Hematopoietic multipotent progenitor cell treated with erythropoietin and hydrocortisone succinate and interleukin-3 and kit ligand, for 4 days (in vitro differentiated cells): ENCODE results near the gene MRPL45.

Source experiments
- DNase-seq: peaks from one replicate; pipeline ENCODE4 v3.0.0-alpha.2; 2015

MRPL45 gene

DNA sequence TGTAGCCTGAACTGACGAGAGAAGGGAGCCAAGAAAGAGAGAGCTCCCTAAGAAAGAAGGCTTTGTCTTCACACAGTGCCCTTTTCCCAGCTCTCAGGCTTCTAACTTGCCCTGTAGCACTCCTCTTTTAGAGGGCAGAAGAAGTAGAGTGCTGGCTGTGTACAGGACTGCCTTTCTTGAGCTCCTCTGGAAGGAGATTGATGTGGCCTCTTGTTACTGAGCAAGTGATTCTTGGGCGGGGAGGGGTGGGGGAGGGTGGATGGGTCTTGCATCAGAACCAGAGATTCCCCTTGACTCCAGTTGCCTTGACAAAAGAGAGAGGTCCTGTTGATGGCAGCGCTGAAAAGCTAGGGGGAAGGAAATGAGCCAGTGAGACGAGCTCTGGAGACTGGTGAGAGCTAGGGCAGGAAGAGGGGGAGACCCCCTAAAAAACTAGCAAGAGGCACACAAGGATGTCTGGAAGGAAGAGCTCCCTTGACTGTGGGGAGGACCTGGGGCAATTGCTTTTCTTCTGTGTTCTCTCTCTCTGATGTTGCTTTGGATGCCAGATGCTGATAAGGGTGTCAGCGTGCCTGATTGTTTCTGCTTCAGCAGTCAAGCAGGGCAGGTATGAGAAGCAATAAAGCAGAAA lies 28.4 kb downstream of the MRPL45 start:
- peak; percentile 20 for DNase-seq

DNA sequence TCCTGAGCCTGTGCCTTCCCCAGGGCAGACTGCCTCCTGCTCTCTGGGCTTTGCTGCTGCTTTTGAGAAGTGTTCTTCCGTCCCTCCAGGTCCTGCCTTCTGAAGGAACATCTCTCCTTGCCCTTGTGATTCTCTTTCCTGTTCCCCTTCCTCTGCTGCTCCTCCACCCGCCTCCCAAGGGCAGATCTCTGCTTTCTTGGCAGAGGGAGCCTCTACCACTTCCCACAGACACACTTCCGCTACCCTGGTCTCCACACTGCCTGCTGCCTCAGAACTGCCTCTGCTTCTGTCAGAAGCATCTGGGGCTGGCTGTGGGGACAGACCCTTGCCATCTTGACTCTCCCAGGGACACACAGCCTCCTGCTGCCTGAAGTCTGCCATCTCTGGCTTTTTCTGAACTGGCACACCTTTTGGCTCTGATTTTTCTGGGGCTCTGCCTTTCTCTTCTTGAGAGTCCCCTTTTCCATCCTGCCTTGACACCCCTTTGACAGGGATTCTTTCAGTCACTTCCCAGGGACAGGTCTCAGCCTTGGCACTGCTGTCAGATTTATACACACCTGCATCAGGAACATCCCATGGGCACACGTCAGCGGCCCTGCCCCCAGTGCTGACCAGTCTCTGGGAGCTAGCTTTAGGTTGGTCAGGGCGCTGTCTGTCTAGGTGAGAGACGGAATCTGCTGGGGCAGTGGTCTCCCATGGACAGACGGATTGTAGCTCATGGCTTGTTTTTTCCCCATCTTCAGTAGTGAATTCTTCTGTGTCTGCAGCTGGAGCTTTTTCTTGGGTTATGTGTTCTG lies 30.2 kb downstream of the MRPL45 start:
- DNase-seq, result peak; percentile 71

DNA sequence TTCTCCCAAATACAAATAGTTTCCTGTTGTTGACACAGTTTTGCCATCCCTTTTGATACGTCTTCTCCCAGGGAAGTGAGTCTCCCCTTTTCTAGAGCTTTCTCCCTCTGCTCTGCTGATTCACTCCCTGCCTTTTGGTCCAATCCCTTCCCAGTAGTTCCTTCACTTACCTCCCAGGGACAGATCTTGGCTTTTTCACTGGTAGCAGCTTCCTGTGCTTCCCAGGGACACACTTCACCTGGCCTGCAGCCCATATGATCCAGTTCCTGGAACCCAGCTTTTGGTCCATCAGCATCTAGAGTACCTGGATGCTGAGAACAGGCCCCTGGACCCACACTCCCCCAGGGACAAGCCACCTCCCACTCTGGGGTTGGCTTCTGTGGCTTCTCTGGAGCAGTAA lies 31.0 kb downstream of the MRPL45 start:
- DNase-seq, result no peak

DNA sequence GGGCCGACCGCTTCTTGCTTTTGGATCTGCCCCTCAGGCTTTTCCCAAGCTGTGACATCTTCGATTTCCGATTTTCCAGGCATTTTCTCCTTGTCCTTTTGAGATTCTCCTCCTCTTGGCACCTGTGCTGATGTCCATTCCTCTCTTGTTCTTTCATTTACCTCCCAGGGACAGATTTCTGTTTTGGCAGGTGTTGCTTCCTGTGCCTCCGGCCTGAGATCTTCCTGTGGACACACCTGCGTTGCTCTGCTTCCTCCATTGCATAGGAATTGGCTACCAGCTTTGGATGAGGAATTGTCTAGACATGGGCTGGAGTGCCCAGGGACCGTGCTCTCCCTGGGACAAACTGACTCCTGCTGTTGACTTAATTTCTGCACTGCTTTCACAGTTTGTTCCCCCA lies 31.7 kb downstream of the MRPL45 start:
- DNase-seq, result no peak

DNA sequence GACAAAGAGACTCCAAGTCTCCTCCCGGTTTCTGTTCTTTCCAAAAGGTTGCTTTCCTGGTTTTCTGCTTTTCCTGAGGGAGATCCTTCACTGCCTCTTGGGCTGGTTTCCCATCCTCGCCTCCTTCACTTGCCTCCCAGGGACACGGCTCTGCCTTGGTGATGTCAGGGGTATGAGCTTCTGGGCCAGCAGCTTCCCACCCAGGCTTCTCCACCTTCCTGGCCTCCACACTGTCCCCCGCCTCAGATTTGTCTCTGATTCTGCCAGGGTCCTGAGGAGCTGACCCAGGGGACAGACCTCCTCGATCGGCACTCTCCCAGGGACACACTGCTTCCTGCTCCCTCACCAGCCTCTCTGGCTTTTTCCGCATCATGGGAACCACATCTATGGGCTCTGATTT lies 32.3 kb downstream of the MRPL45 start:
- DNase-seq, result no peak

DNA sequence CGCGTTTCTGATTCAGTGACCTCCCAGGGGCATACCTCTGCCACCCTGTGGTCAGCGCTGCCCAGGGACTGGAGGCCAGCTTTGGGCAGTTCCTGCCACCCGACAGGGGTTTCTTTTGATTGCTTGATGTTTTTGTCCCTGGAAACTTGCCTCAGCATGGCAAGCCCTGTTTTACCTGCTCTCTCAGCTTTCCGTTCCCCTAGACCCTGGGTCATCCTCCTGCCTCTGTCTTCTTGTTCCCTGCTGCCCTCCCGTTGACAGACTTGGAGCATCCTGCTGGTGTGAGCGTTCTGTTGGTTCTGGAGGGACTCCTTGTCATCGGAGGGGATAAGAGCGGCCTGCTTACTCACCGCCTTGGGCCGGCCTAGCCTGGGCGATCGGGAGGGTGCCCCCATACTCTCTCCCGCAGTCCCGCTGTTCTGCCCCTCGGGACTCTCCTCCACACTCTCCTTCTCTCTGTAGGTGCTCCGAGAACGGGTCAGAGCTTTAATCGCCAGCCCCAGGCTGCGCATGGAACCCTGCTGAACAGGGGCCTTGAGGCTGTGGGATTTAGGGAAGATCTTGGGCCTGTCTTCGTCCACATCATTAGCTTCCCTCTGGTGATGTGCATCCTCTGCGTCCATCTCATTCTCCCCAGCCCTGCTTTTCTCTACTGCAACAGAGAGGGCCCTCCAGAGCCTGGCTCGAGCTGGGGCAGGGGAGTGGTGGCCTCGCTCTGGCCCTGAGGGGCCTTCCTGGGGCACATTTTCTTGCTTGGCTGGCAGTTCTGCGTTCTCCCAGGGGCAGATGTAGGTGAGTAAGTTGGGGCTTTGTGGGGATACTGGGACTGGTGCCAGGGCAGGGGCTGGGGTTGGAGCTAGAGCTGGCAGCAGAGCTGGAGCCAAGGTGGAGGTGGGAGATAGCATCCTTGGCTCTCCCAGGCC lies 33.1 kb downstream of the MRPL45 start:
- DNase-seq, result no peak

DNA sequence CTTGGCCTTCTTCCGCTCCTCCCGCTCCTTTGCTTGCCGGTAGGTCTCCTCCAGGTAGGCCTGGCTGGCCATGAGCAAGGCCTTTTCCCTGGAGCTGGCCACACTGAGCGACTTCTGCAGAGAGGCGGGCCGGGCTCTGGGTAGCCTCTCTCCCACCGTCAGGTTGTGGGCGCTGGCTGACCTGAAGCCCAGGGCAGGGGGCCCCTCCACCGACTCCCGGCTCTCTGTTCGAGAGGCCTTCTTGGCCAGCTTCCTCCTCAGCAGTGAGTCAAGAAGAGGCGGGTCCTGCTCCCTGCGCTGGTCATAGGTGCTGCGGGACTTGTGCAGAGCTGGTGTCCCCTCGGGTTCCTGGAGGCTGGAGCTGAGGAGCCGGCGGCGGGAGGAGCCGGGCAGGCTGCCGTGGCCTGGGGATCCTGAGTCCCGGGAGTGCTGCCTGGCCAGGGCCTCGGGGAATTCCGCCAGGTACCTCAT lies 34.0 kb downstream of the MRPL45 start:
- no peak for DNase-seq

DNA sequence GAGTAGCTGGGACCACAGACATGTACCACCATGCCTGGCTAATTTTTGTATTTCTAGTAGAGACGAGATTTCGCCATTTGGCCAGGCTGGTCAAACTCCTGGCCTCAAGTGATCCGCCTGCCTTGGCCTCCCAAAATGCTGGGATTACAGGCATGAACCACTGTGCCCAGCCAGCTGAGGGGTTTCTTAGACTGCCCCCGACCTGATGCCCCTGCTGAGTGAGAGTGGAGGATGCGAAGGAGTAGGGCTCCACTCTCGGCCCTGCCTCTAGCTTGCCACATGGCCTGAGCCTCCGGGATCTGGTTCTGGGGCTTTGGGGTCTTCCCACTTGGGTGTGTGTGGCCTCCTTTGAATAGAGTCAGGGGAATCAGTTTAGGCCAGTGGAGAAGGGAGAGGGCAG lies 35.8 kb downstream of the MRPL45 start:
- no peak for DNase-seq

DNA sequence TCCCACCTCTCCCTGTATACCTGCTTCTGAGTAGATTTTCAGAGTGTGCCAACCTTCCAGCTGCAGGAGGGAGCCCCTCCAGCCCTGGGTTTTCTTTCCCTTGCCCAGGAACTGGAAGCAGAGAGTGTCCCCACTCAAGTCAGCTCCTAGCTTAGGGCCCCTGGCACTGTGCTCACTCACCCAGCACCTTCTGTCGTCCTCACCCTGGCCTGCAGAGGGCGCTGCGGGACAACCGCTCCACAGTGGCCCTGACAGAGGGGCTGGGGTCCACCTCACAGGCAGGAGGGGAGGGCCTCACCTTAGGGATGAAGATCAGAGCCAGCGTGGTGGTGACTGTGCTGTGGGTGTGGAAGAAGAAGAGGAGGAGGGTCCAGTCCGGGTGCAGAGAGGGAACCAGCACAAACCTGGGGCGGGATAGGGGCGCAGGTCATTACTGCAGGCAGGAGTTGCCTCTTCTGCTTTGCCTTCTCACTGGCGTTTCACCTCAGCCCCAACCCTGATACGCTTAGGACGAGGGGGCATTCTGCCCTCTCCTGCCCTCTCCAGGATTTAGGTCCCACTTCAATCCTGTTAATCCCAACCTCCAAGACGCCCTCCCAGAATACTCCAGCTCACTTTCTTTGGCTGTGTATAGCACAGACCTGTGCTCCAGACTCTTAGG lies 36.8 kb downstream of the MRPL45 start:
- peak; percentile 67 for DNase-seq

DNA sequence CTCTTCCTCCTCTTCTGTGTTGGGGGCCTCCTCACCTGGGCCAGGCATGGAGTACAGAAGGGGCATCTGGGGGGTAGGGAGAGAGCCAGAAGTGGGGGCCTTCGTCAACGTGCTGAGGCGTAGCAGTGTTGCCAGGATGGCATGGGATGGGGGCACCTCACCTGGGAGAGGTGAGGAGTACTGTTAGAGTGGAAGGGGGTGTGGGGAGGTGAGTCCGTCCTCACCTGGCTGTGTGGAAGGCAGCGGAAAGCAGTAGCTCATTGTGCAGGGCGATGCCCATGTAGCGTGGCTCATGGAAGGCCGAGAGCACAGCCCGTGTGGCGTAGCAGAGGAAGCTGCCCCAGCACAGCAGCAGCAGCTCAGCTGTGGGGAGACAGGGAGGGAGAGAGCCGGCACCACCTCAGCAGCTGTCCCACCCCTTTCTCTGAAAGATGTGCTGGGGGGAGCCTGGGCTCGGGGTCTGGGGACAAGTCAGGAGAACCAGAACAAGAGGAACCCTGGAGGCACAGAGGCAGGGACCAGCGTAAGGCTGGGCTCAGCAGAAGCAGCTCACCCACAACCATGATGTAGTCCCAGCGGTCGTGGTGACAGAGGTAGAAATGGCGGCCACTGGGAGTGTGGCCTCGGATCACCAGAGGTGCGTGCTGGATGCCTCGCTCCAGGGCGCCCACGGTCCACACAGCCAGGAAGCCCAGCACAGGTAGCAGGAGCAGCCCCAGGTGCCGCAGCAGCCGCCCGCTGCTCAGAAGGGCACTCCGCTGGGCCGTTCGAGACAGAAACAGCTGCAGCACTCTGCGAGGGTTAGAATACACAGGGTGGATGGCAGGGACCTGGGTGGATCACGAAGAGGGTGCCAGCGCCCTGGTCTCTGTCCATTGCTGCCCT lies 37.8 kb downstream of the MRPL45 start:
- no peak for DNase-seq

DNA sequence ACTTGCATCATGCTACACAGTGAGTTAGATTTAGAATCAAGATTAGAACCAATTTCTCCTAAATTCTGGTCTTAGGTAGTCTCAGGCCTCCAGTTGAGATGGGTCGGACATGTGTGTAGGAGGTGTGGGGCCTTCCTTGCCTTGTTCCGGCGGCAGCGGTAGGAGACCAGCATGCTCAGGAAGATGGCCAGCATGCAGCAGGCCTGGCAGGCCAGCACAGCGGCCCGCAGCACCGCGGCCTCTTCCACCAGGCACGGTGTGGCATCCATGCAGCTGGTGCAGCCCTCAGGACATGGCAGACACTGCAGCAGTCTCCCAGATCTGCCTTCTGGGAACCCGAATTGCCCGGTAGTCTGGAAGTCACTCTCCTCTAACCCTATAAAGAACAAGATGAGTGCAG lies 39.9 kb downstream of the MRPL45 start:
- no peak for DNase-seq

DNA sequence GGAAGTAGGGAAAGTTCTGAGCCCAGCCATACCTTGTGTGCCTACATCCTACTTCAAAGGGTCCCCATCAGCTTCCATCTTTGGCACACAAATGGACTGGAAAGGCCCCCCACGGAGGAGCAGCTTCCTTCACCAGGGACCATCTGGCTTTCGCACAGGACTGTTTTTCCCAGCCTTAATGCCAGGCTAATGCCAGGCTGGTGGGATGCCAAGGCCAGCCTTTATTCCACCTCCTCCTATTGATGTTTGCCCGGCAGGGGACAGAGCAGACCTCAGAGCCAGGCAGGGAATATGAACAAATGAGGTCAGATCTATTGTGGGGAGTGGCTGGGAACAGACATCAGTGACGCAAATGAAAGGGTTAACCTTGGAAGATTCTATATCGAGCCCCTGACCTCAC lies 41.1 kb downstream of the MRPL45 start:
- DNase-seq, result no peak

DNA sequence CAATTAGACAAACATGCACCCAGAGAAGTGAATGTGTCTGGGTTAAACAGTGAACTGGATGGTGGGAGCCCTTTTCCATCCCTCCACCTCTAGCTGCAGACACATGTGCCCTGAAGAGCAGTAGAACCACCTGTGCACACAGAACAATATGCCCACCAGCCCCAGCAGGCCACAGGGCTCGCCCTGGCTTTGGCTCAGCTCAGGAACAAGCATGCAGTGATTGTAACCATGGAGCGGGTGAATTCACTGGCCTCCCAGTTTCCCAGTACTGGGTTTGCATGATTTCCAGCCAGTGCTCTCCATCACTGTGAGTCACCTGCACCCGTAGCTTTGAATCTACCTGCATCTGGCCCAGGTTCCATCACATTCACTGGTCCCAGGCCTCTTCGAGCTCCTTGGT lies 41.6 kb downstream of the MRPL45 start:
- DNase-seq, result no peak

DNA sequence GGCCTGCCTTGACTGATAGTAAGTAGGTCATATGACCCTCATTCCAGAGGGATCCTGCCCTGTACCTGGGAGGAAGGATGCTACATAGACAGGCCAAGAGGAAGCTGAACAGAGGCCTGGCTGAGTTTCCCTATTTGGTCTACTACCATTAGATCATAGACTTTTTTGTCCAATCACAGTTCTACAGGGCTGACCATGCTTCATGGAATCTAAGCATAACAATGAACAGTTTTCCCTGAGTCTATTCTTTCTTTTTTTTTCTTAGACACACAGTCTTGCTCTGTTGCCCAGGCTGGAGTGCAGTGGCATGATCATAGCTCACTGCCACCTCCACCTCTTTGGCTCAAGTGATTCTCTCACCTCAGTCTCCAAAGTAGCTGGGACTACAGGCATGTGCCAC lies 42.9 kb downstream of the MRPL45 start:
- DNase-seq, result no peak

DNA sequence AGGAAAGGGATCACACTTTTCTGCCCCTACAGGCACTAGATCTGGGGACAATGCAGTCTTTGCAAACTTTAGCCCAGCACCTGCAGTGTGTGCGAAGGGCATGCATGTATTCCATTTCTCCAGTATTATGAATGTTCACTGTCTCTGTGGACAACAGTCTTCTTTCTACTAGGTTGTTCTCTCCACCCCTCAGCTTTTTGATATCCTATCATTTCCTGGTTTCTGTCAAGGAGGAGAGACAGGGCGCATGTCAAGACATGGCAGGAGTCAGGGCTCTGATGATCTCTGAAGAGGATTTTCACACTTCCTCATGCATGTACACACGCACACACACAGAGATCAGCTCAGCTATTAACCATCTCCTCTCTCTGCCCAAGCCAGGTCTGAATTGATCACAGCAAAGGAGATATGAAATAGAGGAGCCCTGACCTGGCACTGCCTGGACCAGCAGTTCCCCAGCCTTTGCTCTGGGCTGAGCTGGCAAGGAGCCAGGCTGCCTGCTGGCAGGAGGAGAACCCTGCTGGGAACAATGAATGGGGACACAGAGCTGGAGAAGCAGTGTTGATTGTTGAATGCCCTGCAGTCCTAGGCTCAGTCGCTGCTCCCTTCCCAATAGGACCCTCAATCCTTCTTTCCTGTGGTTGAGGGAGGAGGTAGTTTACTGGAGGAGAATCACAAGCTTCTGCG lies 44.2 kb downstream of the MRPL45 start:
- peak; percentile 44 for DNase-seq

DNA sequence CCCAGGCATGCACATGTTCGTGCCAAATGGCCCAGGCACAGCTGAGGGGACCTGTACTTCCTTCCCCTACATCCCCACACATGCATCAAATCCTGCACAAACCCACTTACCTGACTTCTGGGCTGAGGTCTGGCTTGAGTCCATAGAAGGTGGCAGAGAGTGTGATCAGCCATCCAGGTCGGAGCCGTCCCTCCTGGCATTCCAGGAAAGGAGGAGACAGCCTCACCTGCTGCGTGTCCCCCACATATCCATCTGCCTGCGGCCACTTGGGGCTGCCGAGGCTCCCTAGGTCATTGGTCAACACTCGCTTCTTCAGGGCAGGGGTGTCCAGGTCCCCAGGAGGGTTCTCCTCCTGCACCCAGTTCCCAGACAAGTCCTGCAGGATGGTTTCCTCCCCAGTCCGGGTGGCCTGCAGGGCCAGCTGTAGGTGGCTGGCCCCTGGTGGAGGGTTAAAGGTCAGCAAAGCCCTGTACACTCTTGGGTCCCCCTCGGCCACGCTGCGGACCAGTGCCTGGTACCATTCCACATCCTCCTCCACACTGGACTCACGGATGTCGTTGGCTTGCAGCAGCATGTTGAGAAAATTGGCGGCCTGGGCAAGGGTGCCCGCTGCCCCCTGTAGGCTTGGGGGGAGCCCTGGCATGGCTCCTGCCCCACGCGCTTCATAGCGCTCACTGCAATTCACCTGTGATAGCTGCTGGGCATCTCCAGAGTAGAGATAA lies 46.1 kb downstream of the MRPL45 start:
- no peak for DNase-seq

DNA sequence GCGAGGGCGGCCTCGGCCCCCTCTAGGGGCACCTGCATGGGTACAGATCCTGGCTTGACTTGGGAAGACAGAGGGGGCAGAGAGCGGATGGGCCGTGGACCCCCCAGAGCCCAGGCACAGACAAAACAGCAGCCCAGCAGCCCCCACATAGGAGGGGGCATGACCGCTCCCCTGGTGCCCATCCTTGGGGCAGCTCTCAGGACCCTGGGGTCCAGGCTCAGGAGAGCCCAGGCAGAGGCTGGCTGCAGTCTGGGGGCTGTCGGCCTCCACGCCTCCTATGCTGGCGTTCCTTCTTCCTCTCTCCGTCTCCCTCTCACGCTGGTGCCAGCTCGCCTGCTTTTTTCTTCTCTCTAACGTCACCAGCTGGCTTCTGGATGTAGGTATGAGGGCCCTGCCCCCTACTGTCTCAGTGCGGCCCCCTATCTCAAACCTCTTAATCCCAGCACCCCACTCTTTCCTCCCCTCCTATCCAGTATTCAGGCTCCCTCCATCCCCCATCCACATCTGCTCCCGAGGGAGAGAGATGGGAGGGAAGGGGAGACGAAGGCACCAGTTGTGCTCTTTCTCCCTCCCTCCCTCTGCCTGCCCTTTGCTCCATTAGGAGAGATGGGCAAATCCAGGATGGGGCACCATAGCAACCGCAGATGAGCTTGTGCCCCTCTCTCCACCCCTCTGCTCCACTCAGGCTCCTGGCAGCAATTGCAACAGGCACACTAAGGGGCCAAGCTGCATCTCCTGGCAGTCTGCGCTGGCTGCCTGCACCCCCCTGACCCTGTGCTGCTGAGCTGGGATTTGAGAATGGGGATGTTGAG lies 46.8 kb downstream of the MRPL45 start, which contains the start of gene GPR179:
Gene GPR179, minus strand, starts transcription at position 349 of the 812 bp plus-strand sequence. Its CDS starts 167 bp downstream, at position 182.
- DNase-seq, result no peak

DNA sequence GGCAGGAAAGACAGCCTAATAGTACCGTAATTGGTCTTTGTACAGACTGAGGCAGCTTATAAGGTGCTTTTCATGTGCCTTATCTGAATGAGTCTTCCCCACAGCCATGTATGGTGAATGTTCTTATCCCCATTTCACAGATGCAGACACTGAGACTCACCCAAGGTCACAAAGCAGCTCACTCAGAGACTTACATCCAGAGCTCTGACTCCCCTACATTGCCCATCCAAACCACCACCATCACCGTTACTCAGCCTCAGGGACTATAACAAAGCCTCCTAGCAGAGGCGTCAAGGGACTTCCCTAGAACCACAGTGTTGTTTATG lies 47.4 kb downstream of the MRPL45 start:
- DNase-seq, result no peak

DNA sequence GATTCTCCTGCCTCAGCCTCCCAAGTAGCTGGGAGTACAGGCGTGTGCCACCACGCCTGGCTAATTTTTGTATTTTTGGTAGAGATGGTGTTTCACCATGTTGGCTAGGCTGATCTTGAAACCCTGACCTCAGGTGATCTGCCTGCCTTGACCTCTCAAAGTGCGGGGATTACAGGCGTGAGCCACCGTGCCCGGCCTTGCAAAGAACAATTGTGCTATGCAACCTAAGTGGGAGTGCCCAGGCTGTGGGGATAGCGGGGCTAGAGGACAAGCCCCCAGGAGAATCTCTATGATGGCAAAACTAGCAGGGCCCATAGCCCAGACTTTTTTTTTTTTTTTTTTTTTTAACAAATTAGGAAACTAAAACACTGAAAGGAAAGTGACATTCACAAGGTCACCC lies 48.8 kb downstream of the MRPL45 start:
- DNase-seq, result no peak
